DND-41 (cell line): ENCODE measurements around the gene JAGN1.

Source experiments
- ATAC-seq: fragments of 200-7000 bp; cut with Tn5 transposase; 3 replicates; pipeline ENCODE4 v1.9.1; 2021; ENCODE audit warnings: low read depth; ENCODE audit not compliant: insufficient read depth
- DNase-seq: peaks from one replicate; pipeline ENCODE4 v3.0.0-alpha.2; 2020
- H2AFZ ChIP-seq: 2 replicates; pipeline ENCODE4 v1.6.0; 2012; ENCODE audit warnings: low read depth, low read length
- H3K27ac ChIP-seq: 2 replicates; pipeline ENCODE4 v1.5.1; 2012; ENCODE audit warnings: low read length, inconsistent platforms
- H3K27me3 ChIP-seq: fragments of 200-600 bp; sonication (generic); 2 replicates; pipeline ENCODE4 v1.6.0; 2012; ENCODE audit warnings: low read length, mild to moderate bottlenecking, inconsistent platforms; ENCODE audit not compliant: insufficient read depth, poor library complexity
- H3K36me3 ChIP-seq: 2 replicates; pipeline ENCODE4 v1.5.1; 2012; ENCODE audit warnings: low read length, inconsistent platforms; ENCODE audit not compliant: insufficient read depth
- H3K4me1 ChIP-seq: 2 replicates; pipeline ENCODE4 v1.5.1; 2012; ENCODE audit warnings: mild to moderate bottlenecking, low read length; ENCODE audit not compliant: insufficient read depth
- H3K4me2 ChIP-seq: 2 replicates; pipeline ENCODE4 v1.6.0; 2012; ENCODE audit warnings: mild to moderate bottlenecking, moderate library complexity, low read length, inconsistent platforms; ENCODE audit not compliant: insufficient read depth
- H3K4me3 ChIP-seq, 2 experiments: fragments of 200-600 bp in 1 of 2; shearing (Covaris generic) in 1 of 2; 2 replicates each; pipeline ENCODE4 v1.5.1; 2012 to 2016; ENCODE audit warnings: inconsistent platforms in 2 of 2, low read length in 2 of 2, mild to moderate bottlenecking in 2 of 2, low read depth in 1 of 2, moderate library complexity in 1 of 2
- H3K79me2 ChIP-seq: 2 replicates; pipeline ENCODE4 v1.6.0; 2012; ENCODE audit warnings: low read length, inconsistent platforms; ENCODE audit not compliant: insufficient read depth
- H3K9ac ChIP-seq: 2 replicates; pipeline ENCODE4 v1.6.0; 2012; ENCODE audit warnings: low read depth, mild to moderate bottlenecking, inconsistent platforms, low read length, moderate library complexity
- H3K9me3 ChIP-seq: 2 replicates; pipeline ENCODE4 v1.5.1; 2012; ENCODE audit warnings: low read length, moderate library complexity, mild to moderate bottlenecking, inconsistent platforms; ENCODE audit not compliant: insufficient read depth, severe bottlenecking
- H4K20me1 ChIP-seq: 2 replicates; pipeline ENCODE4 v1.6.0; 2012; ENCODE audit warnings: low read length; ENCODE audit not compliant: insufficient read depth
- CTCF ChIP-seq: IDR thresholded peaks from 2 replicates; pipeline ENCODE4 v1.5.1; 2012; ENCODE audit warnings: borderline replicate concordance, low read length, moderate library complexity, mild to moderate bottlenecking; ENCODE audit not compliant: poor library complexity, severe bottlenecking; ENCODE audit errors: extremely low read depth
- EZH2 ChIP-seq: IDR thresholded peaks from 3 replicates; pipeline ENCODE4 v1.6.1; 2012; ENCODE audit warnings: borderline replicate concordance, low read depth, mild to moderate bottlenecking, moderate library complexity, low read length, inconsistent platforms; ENCODE audit not compliant: severe bottlenecking

The JAGN1 gene

GRCh38 chr3:9861201-9861600, 29.2 kb upstream of the JAGN1 start:
- Histone ChIP-seq H3K4me2 (no peak overlapping the region), H3K36me3 (no peaks in the 10 kb centered on the region), H4K20me1 (no peaks in the 10 kb centered on the region), H3K4me1 (no peaks in the 10 kb centered on the region), H2AFZ (no peak overlapping the region), H3K9ac (no peak overlapping the region), H3K9me3 (no peaks in the 10 kb centered on the region), H3K4me3 (no peak overlapping the region), H3K27ac (no peak overlapping the region), H3K27me3 (no peaks in the 10 kb centered on the region), H3K79me2 (no peaks in the 10 kb centered on the region)
- TF ChIP-seq CTCF = no peak
- no peak for TF ChIP-seq EZH2
- DNase-seq (no peak), ATAC-seq (no peak)

- no peak overlapping the region for H2AFZ ChIP-seq
- DNase-seq = no peak
Measured at GRCh38 chr3:9861626-9862130, 28.7 kb upstream of the JAGN1 start.

GRCh38 chr3:9862391-9863057, 27.9 kb upstream of the JAGN1 start:
- TF ChIP-seq EZH2 (no peak), CTCF (no peak)
- no peak overlapping the region for H2AFZ ChIP-seq
- H3K79me2 ChIP-seq = no peaks in the 10 kb centered on the region
- H3K4me1 ChIP-seq = no peaks in the 10 kb centered on the region
- H3K27me3 ChIP-seq = no peaks in the 10 kb centered on the region
- H4K20me1 ChIP-seq = no peaks in the 10 kb centered on the region
- H3K4me3 ChIP-seq = no peak overlapping the region
- H3K9ac ChIP-seq = no peak overlapping the region
- no peak for DNase-seq
- no peak overlapping the region for H3K4me2 ChIP-seq
- no peaks in the 10 kb centered on the region for H3K36me3 ChIP-seq
- no peak overlapping the region for H3K27ac ChIP-seq
- no peaks in the 10 kb centered on the region for H3K9me3 ChIP-seq
- ATAC-seq = no peak

More at GRCh38 chr3:9861626-9862130, 28.7 kb upstream of the JAGN1 start:
- Histone ChIP-seq H3K4me3 (no peak overlapping the region), H3K9me3 (no peaks in the 10 kb centered on the region), H3K4me1 (no peaks in the 10 kb centered on the region), H3K27ac (no peak overlapping the region), H3K27me3 (no peaks in the 10 kb centered on the region), H4K20me1 (no peaks in the 10 kb centered on the region), H3K4me2 (no peak overlapping the region), H3K36me3 (no peaks in the 10 kb centered on the region), H3K9ac (no peak overlapping the region), H3K79me2 (no peaks in the 10 kb centered on the region)
- no peak for TF ChIP-seq EZH2
- no peak for TF ChIP-seq CTCF
- no peak for ATAC-seq
